Mucosa of gallbladder (tissue), 1 donor: ENCODE measurements around the gene KIAA0825. TPM values are rescaled to one million over a fixed set of nuclear protein-coding genes. Genes with fewer than 3 reads are reported as not detected.

Experiments used
- DNase-seq: peaks from one replicate; pipeline ENCODE4 v3.0.0-alpha.2; 2020; ENCODE audit warnings: low spot score
- total RNA-seq: library from RNA; stranded (reverse); gene quantifications from one replicate; pipeline ENCODE4 v1.2.1, GENCODE V29; 2021
- donor health status: DM: no; HTN: no; CAD: no.

Gene KIAA0825
- total RNA-seq, 1 donor from 2014 or later = 3.3 TPM

- DNase-seq = no peak
Measured at GRCh38 chr5:94312298-94312697, 306.1 kb downstream of the KIAA0825 start.

DNA sequence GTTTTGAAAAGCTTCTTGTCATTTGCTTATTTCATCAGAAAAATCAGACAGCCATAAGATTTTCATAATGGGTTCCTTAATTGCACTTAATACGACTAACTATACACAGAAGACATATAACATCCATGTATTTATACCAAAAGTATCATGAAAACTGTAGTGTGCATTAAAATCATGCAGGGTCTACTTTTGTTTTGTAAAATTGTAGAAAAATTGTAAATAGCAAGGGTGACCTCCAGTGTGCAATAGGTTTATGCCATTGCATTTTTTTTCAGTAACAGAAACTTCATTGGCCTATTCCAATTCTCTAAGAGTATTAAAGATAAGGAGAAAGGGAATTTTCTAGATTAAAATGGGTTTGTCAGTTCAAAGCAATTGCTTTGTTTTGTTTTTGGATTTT is 307.6 kb downstream of the KIAA0825 start:
- no peak for DNase-seq

- DNase-seq = no peak
Measured at GRCh38 chr5:94309141-94309540, 309.3 kb downstream of the KIAA0825 start.

DNA sequence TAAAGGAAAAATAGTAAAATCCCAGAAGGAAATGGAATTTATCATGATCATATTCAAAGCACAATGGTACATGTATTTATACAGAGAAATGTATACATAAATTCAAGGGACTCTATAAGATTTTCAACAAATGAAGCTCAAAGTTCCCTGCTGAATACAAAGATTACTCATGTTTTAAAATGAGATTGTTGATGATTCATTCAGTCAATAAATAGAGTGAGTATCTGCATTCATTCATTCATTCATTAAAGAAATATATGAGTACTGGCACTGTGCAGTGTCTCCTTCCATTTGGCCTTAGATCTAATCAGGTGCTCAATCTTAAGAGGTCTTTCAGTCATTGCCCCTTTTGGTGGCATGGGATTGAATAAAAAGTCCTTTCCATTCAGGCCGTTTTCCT is 310.0 kb downstream of the KIAA0825 start:
- no peak for DNase-seq

GRCh38 chr5:94304146-94304545 is 314.3 kb downstream of the KIAA0825 start:
- no peak for DNase-seq

DNA sequence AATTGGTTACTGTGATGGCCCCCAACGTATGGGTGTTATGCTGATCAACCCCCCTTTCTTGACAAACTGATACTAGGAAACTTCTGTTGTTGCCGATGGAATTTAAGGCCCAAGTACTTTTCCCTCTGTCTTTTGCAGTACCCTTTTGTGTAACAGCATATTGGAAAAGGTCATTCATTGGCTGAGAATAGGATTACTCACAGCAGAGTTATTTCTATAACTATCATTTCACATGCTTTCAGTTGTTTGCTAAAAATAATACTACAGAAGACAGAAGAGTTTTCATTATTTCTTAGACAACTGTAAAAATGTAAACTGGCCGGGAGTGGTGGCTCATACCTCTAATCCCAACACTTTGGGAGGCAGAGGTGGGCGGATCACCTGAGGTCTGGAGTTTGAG is 329.5 kb downstream of the KIAA0825 start:
- no peak for DNase-seq

- no peak for DNase-seq
Measured at GRCh38 chr5:94285984-94286383, 332.4 kb downstream of the KIAA0825 start.

GRCh38 chr5:94283093-94283492 is 335.3 kb downstream of the KIAA0825 start:
- DNase-seq = no peak

- no peak for DNase-seq
Measured at GRCh38 chr5:94281236-94281801, 337.1 kb downstream of the KIAA0825 start.

DNA sequence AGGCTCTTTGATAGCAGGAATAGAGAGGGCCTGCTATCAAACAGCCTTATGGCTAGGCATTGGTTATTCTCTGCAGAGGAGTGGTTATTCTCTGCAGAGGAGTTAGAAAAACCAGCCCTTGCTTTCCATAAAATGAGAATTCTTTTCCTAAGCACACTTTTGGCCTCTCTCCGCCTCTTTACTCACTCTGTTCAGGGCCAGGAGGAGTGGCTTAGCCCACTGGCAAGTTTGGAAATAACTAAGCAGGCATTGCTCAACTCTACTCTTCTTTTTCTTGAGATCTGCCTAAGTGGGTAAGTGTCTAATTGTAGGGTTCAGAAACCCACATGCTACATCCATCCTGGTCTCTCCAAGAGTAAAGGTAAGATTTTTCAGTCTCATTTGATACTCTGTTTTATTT is 341.7 kb downstream of the KIAA0825 start:
- DNase-seq = no peak

GRCh38 chr5:94276048-94276447 is 342.4 kb downstream of the KIAA0825 start:
- DNase-seq = no peak

GRCh38 chr5:94274707-94275106 is 343.7 kb downstream of the KIAA0825 start:
- no peak for DNase-seq

GRCh38 chr5:94268226-94268625 is 350.2 kb downstream of the KIAA0825 start:
- no peak for DNase-seq

GRCh38 chr5:94267350-94267899 is 351.0 kb downstream of the KIAA0825 start:
- no peak for DNase-seq

- no peak for DNase-seq
Measured at GRCh38 chr5:94266170-94266569, 352.2 kb downstream of the KIAA0825 start.

- DNase-seq = no peak
Measured at GRCh38 chr5:94263068-94263467, 355.3 kb downstream of the KIAA0825 start.

- no peak for DNase-seq
Measured at GRCh38 chr5:94260096-94260495, 358.3 kb downstream of the KIAA0825 start.

DNA sequence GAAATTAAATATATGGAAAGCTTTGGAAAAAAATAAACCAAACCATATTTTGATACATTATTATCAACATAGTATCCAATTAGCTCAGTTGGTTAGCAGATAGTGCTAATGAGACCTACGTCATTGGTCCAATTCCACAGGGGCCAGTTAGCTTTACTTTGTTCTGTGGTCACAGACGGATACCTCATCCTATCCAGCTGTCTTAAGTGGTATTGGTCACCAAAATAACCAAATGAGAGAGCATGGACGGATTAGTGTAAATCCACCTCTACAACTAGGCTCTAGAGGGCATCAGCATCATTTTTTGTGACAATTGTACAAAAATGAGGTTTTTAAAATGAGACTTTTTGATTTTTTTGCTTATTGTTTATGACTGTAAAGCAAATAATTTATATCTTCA is 364.2 kb downstream of the KIAA0825 start:
- DNase-seq = no peak

- DNase-seq = no peak
Measured at GRCh38 chr5:94250985-94251384, 367.4 kb downstream of the KIAA0825 start.

DNA sequence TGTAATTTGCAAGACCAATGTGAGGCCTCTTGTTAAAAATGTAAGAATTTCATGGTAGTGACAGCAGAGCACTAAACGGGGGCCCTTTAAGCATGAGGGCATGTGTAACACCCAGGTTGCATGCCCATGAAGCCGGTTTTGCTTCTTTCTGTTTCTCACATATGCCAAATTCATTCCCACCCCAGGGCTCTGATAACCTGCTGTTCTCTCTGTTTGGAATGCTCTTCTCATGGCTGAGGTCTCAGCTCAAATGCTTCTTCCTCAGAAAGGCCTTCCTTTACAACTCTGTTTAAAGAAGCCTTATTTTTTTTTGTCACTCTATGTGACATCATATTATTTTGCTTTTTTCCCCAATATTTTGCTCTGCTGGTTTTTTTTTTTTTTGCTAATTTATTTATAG is 369.0 kb downstream of the KIAA0825 start:
- DNase-seq = no peak

DNA sequence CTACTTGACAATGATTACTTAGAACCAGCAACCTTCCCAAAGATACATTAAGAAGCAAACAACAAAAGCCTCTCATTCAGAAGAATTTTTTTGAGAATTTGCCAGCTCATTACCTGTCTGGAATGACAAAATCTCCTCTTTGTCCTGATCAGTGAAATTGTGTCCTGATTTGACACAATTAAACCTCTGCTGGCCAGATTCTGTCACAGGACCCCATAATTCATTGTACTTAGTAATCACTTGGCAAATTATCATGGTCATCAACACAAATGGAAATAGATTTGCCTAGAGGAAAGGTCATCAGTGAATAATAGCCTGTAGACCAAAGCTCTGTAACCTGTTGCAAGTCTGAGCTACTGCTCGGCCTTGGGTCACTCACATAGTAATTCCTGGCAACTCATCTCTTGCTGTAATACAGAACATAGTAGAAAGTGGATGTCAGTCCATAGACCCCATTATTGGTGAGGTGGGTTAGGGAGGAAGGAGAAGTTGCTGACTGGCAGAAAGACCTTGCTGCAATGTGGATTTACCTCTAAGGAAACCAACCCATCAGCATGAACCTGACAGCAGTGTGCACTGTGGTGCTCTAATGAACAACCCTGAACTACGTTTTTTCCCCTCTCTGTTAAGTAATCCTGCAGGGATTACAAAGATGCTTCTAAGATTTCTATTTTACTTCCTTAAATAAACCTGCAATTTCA is 370.1 kb downstream of the KIAA0825 start:
- DNase-seq = no peak

DNA sequence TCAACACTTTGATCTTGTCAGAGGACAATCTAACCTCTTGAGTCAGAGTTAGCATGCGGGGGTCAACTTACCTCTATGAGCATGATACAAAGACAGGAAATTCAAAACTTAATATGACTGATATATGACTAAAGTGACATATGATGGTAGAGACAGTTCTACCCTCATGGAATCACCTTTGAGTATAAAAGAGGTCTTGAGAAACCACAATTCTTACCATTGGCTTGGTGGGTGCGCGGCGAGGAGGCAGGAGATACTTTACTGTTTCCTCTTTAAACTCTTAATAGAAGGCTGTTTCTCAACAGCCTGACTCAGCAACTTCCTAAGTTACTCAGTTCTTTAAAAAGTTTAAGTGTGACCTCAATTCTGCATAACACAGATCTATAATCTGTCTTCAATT is 372.8 kb downstream of the KIAA0825 start:
- no peak for DNase-seq

- DNase-seq = no peak
Measured at GRCh38 chr5:94244921-94245320, 373.5 kb downstream of the KIAA0825 start.

DNA sequence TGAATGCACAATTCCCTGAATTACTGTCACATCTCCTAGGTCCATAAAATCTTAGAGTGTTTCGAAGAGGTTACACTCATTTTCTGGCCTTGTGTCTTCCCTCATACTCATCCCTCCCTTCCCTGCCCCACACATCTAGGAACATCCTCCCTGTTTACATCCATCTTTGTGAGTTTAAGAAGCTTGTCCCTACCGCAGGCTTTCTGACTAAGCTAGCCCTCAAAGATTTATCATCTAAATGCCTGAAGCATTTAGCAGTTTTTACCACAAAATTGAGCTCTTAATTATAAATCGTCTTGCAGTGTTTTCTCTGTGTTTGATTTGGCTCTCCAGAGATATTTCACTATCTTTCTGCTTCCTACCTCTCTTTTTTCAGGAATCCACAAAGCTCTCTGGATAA is 374.8 kb downstream of the KIAA0825 start:
- DNase-seq = no peak
